ENCODE results near the gene GABARAPL2. TPM values are rescaled to one million over a fixed set of nuclear protein-coding genes. Genes with fewer than 3 reads are reported as not detected.

The GABARAPL2 gene
- total and polyA plus RNA-seq, 2 experiments from 2014 or later, result 47.8 to 130 TPM

DNA sequence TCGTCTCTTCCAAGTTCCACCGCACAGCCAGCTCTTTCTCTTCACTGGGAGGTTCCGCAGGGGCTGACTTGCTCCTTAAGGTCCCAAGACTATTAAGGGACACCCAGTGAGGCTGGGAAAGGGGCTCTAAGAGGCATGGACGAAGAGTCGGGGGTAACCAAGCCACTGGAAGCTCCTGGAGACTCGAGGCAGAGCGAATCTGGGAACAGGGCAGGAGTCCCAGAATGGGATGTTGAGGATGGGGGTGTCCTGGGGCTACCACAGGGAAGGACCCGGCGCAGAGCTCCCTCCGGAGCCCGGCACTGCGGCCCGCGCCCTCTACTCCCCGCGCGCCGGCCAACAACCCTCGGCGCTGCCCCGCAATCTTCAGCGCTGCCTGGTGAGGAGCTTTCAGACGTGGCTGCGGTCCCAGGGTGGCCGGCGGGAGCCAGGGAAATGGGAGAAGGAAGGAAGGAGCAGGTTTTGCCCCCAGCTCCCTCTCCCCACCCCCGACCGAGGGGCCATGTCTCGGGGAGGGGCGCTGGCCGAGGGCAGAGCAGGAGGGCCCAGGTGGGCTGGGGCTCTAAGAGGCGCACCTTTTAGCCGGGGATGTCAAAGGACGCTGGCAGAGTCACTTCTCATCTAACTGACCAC lies 30.9 kb upstream of the GABARAPL2 start:
- Histone ChIP-seq H3K4me3 (peak overlapping the region; percentile 28; the same call in 1 of the 2 replicates), H4K20me1 (replicated peaks; ENCODE audit: insufficient read depth) (no peaks in the 10 kb centered on the region), H3K4me1 (ENCODE audit: insufficient read depth) (0 out of 2 replicates have a peak, but pooled peaks cover 5% of the 10 kb centered on the region), H2AFZ (peak overlapping the region; percentile 93), H3K27ac (ENCODE audit: low read depth) (no peak overlapping the region), H3K36me3 (ENCODE audit: insufficient read depth) (no peaks in the 10 kb centered on the region), H3F3A (replicated peaks; ENCODE audit: low read depth) (no peaks in the 10 kb centered on the region), H3K9me2 (ENCODE audit: insufficient read depth) (no peaks in the 10 kb centered on the region), H3K4me2 (no peak overlapping the region), H3K79me2 (replicated peaks; ENCODE audit: insufficient read depth) (no peaks in the 10 kb centered on the region), H3K27me3 (ENCODE audit: insufficient read depth) (no peaks in the 10 kb centered on the region)
- Mint-ChIP-seq H3K36me3 (ENCODE audit: low read depth) (no peaks in the 10 kb centered on the region), H3K4me1 (peaks cover 9% of the 10 kb centered on the region; the same call in 1 of the 3 replicates), H3K9me3 (no peaks in the 10 kb centered on the region), H3K27ac (no peak overlapping the region), H3K4me3 (no peak overlapping the region), H3K27me3 (ENCODE audit: insufficient read depth, low read depth, poor library complexity) (peaks cover 7% of the 10 kb centered on the region)
- DNase-seq (ENCODE audit: low spot score), result peak; percentile 62
- ATAC-seq, result peak; percentile 86
- TF ChIP-seq JUNB (IDR thresholded peaks at IDR 0.05; ENCODE audit: unreplicated experiment), result no peak
- TF ChIP-seq, protein P1, sequence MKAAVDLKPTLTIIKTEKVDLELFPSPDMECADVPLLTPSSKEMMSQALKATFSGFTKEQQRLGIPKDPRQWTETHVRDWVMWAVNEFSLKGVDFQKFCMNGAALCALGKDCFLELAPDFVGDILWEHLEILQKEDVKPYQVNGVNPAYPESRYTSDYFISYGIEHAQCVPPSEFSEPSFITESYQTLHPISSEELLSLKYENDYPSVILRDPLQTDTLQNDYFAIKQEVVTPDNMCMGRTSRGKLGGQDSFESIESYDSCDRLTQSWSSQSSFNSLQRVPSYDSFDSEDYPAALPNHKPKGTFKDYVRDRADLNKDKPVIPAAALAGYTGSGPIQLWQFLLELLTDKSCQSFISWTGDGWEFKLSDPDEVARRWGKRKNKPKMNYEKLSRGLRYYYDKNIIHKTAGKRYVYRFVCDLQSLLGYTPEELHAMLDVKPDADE (IDR thresholded peaks at IDR 0.05), result no peak
- TF ChIP-seq STAT1 (IDR thresholded peaks at IDR 0.05; ENCODE audit: unreplicated experiment), result no peak
- no peak for TF ChIP-seq ZNF114 (CRISPR knock-in tag; IDR thresholded peaks at IDR 0.05)
- TF ChIP-seq EZH2phosphoT487 (IDR thresholded peaks at IDR 0.05; ENCODE audit: unreplicated experiment), result no peak
- TF ChIP-seq CREB1 (CRISPR knock-in tag; IDR thresholded peaks at IDR 0.05; ENCODE audit: low read depth), result no peak
- TF ChIP-seq, protein P2, sequence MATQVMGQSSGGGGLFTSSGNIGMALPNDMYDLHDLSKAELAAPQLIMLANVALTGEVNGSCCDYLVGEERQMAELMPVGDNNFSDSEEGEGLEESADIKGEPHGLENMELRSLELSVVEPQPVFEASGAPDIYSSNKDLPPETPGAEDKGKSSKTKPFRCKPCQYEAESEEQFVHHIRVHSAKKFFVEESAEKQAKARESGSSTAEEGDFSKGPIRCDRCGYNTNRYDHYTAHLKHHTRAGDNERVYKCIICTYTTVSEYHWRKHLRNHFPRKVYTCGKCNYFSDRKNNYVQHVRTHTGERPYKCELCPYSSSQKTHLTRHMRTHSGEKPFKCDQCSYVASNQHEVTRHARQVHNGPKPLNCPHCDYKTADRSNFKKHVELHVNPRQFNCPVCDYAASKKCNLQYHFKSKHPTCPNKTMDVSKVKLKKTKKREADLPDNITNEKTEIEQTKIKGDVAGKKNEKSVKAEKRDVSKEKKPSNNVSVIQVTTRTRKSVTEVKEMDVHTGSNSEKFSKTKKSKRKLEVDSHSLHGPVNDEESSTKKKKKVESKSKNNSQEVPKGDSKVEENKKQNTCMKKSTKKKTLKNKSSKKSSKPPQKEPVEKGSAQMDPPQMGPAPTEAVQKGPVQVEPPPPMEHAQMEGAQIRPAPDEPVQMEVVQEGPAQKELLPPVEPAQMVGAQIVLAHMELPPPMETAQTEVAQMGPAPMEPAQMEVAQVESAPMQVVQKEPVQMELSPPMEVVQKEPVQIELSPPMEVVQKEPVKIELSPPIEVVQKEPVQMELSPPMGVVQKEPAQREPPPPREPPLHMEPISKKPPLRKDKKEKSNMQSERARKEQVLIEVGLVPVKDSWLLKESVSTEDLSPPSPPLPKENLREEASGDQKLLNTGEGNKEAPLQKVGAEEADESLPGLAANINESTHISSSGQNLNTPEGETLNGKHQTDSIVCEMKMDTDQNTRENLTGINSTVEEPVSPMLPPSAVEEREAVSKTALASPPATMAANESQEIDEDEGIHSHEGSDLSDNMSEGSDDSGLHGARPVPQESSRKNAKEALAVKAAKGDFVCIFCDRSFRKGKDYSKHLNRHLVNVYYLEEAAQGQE (IDR thresholded peaks at IDR 0.05; ENCODE audit: unreplicated experiment), result no peak
- TF ChIP-seq, protein P3, sequence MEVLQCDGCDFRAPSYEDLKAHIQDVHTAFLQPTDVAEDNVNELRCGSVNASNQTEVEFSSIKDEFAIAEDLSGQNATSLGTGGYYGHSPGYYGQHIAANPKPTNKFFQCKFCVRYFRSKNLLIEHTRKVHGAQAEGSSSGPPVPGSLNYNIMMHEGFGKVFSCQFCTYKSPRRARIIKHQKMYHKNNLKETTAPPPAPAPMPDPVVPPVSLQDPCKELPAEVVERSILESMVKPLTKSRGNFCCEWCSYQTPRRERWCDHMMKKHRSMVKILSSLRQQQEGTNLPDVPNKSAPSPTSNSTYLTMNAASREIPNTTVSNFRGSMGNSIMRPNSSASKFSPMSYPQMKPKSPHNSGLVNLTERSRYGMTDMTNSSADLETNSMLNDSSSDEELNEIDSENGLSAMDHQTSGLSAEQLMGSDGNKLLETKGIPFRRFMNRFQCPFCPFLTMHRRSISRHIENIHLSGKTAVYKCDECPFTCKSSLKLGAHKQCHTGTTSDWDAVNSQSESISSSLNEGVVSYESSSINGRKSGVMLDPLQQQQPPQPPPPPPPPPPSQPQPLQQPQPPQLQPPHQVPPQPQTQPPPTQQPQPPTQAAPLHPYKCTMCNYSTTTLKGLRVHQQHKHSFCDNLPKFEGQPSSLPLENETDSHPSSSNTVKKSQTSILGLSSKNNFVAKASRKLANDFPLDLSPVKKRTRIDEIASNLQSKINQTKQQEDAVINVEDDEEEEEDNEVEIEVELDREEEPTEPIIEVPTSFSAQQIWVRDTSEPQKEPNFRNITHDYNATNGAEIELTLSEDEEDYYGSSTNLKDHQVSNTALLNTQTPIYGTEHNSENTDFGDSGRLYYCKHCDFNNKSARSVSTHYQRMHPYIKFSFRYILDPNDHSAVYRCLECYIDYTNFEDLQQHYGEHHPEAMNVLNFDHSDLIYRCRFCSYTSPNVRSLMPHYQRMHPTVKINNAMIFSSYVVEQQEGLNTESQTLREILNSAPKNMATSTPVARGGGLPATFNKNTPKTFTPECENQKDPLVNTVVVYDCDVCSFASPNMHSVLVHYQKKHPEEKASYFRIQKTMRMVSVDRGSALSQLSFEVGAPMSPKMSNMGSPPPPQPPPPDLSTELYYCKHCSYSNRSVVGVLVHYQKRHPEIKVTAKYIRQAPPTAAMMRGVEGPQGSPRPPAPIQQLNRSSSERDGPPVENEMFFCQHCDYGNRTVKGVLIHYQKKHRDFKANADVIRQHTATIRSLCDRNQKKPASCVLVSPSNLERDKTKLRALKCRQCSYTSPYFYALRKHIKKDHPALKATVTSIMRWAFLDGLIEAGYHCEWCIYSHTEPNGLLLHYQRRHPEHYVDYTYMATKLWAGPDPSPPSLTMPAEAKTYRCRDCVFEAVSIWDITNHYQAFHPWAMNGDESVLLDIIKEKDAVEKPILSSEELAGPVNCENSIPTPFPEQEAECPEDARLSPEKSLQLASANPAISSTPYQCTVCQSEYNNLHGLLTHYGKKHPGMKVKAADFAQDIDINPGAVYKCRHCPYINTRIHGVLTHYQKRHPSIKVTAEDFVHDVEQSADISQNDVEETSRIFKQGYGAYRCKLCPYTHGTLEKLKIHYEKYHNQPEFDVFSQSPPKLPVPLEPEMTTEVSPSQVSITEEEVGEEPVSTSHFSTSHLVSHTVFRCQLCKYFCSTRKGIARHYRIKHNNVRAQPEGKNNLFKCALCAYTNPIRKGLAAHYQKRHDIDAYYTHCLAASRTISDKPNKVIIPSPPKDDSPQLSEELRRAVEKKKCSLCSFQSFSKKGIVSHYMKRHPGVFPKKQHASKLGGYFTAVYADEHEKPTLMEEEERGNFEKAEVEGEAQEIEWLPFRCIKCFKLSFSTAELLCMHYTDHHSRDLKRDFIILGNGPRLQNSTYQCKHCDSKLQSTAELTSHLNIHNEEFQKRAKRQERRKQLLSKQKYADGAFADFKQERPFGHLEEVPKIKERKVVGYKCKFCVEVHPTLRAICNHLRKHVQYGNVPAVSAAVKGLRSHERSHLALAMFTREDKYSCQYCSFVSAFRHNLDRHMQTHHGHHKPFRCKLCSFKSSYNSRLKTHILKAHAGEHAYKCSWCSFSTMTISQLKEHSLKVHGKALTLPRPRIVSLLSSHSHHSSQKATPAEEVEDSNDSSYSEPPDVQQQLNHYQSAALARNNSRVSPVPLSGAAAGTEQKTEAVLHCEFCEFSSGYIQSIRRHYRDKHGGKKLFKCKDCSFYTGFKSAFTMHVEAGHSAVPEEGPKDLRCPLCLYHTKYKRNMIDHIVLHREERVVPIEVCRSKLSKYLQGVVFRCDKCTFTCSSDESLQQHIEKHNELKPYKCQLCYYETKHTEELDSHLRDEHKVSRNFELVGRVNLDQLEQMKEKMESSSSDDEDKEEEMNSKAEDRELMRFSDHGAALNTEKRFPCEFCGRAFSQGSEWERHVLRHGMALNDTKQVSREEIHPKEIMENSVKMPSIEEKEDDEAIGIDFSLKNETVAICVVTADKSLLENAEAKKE (CRISPR knock-in tag; IDR thresholded peaks at IDR 0.05), result no peak
- no peak for TF ChIP-seq POLR2AphosphoS5 (IDR thresholded peaks at IDR 0.05; ENCODE audit: low read depth)
- TF ChIP-seq, protein P4, sequence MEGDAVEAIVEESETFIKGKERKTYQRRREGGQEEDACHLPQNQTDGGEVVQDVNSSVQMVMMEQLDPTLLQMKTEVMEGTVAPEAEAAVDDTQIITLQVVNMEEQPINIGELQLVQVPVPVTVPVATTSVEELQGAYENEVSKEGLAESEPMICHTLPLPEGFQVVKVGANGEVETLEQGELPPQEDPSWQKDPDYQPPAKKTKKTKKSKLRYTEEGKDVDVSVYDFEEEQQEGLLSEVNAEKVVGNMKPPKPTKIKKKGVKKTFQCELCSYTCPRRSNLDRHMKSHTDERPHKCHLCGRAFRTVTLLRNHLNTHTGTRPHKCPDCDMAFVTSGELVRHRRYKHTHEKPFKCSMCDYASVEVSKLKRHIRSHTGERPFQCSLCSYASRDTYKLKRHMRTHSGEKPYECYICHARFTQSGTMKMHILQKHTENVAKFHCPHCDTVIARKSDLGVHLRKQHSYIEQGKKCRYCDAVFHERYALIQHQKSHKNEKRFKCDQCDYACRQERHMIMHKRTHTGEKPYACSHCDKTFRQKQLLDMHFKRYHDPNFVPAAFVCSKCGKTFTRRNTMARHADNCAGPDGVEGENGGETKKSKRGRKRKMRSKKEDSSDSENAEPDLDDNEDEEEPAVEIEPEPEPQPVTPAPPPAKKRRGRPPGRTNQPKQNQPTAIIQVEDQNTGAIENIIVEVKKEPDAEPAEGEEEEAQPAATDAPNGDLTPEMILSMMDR (conservative IDR thresholded peaks at IDR 0.05; ENCODE audit: low read depth in 2 of 2), result no peak
- TF ChIP-seq NANOG (IDR thresholded peaks at IDR 0.05; ENCODE audit: borderline replicate concordance), result no peak
